GM18502 (cell line): ENCODE measurements around the gene CYTH4.

Experiments used
- ATAC-seq: cut with Tn5 transposase; IDR thresholded peaks from one replicate; pipeline ENCODE4 v1.9.1; 2021; ENCODE audit warnings: mild to moderate bottlenecking; ENCODE audit not compliant: unreplicated experiment, poor library complexity

CYTH4 gene

DNA sequence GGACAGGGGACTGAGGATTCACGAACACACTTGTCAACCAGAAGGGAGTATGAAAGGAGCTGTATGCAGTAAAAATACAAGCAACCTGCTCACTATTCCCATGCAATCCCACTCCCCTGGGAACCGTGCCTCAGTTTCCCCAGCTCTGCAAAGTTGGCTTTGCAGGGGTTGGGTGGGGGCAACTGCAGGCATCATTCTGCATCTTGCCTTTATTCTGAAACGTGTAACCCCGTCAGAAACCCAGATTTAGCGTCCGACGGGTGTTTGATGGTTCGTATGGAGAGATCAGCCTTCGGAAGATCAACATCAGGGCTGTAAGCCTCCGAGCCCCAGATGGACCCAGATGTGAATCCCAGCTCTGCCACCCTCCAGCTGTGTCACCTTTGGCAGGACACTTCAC, 3.6 kb downstream of the CYTH4 start:
- ATAC-seq: no peak

DNA sequence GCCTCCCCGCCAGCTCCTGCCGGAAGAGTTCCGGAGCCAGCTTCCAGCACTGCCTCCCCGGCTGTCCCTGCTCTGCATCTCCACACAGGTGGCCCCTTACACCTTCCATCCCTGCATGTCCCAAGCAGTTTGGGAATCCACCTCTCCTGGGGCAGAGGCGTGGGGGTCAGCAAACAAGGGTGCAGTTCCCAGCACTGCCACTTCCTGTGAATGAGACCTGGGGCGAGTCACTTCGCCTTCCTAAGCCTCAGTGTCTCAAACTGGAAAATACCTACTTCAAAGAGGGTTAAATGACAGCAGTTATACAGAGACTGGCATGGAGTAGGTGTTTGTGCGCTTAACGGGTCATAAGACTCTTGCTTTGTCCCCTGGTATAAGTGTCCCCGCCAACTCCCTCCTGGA, 5.2 kb downstream of the CYTH4 start:
- ATAC-seq: no peak

DNA sequence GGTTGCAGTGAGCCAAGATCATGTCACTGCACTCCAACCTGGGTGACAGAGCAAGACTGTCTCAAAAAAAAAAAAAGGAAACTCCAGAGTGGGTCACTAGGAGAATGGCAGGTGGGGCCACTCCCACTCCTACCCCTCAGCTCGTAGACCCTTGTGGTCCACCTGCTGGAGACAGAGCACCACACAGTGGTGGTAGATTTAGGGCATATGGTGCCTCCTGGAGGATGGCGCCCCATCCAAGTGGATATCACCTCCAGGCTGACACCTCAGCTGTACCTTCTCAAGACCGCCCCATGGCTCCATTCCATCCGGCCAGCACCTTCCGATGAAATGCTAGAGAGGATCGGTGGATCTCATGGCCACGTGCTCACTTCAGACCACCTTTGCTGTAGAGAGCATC, 6.2 kb downstream of the CYTH4 start:
- no peak for ATAC-seq

DNA sequence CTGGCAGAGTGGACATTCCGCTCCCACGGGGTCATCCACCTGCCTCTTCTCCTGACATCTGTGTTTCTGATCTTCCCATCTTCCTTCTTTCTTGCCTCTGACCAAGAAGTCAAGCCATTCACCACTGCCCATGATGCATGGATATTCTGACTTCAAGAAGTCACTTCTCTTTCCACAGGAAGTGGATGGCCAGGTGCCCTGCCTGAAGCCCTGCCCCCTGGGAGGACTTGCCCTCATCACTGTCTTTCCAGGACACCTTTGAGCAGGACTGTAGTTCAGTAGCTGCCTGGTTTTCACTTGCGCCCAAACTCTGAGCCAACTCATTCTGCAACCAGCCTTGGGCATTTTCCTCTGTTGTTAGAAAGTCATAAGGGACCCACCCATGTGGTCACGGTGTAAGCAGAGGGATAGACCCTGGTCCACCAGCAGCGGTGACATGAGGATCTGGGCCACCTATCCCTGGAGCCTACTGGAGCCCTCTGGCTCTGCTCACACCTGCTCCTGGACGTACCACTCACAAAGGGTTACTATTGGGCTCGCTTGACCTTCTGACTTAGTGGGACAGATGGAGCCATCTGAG, 6.9 kb downstream of the CYTH4 start:
- no peak for ATAC-seq

DNA sequence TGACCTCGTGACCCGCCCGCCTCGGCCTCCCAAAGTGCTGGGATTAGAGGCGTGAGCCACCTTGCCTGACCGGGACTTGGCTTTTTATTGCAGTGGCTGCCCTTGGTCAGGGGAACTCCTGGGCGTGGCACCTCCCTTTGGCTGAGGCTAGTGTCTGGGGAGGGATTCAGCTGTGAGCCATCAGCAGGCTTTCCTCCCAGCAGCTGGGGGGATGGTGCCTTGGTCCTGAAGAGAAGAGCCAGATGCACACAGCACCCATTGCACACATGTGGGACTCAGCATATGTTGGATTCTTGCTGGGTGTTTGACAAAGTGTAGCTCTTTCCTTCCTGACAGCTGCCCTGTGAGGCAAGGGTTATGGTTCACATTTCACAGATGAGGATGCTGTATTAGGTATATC, 8.4 kb downstream of the CYTH4 start:
- no peak for ATAC-seq

DNA sequence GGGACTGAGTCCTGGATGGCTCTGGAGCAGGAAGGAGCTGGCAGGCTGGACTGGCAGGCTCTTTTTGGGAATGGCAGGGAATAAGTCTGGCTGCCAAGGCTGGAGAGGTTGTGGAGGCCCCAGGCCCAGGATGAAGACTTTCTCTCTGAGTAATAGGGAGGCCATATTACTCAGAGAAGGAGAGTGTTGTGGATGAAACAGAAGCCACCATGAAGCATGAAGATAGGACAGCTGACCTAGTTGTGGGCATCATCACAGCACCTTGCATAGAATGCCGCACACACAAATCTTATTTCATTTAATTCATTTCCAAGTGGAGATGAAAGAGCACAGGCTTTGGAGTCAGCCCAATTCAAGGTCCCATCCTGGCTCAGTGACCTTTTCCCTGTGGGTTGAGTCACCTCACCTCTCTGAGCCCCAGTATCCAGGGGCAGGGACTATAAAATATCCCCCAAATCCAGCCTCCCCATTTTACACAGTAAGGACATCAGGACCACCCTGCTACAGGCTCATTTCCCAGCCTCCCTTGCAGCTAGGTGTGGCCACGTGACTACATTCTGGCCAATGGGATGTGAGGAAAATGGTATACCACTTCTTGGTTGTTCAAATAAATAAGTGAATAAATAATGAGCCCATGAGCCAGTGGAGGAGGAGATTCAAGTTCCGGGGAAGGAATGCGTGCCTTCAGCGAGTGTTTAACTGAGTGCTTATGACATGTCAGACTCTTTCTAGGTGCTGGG, 9.4 kb downstream of the CYTH4 start:
- no peak for ATAC-seq

DNA sequence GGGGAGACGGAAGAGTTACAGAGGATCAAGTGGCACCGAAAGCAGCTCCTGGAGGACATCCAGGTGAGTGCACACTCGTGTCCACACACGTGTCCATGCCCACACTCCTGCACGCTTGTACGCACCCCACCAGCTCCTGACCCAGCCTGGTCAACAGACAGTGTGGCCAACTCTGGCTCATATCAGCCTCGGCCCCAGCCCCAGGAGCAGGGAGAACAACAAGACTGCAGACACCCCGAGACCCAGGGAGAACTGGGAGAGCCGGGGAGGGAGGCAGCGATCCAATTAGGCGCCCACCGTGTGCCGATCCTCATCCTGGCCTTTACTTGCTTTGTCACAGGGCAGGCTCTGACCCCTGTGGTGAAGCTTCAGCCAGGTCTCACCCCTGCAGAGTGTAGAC, 10.3 kb downstream of the CYTH4 start:
- no peak for ATAC-seq

DNA sequence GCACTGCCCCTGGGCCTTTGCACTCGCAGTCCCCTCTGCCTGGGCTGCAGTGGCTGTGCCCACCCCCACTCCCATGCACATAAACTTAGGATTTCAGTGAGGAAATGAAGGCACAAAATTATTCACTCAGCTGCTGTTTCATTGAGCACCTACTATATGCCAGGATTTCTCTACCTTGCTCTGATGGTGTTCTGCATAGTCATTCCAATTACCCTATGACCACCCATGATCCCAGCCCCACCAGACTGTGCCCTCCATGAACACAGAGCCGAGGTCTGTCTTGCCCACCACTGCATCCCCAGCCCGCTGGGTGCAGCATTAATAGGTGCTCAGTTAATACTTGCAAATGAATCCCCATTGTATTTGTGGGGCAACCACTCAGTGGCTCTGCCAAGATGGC, 10.9 kb downstream of the CYTH4 start:
- ATAC-seq: no peak

DNA sequence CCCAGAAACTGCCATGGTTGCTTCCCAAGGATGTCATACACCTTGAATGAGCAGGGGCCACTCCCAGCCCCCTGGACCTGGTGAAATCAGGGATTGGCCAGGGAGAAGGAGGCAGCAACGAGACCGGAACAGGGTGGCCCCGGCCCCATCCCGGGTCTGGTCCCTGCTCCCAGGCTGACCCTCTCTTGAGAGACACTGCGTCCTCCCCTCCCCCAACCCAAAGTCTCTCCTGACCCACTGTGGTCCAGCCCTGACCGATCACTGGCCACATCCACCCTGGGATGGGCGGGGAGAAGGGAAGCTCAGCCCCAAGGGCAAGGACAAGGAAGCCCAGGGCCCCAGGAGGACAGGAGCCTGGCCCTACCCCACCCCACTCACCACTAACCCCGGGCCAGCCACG, 12.4 kb downstream of the CYTH4 start:
- no peak for ATAC-seq

DNA sequence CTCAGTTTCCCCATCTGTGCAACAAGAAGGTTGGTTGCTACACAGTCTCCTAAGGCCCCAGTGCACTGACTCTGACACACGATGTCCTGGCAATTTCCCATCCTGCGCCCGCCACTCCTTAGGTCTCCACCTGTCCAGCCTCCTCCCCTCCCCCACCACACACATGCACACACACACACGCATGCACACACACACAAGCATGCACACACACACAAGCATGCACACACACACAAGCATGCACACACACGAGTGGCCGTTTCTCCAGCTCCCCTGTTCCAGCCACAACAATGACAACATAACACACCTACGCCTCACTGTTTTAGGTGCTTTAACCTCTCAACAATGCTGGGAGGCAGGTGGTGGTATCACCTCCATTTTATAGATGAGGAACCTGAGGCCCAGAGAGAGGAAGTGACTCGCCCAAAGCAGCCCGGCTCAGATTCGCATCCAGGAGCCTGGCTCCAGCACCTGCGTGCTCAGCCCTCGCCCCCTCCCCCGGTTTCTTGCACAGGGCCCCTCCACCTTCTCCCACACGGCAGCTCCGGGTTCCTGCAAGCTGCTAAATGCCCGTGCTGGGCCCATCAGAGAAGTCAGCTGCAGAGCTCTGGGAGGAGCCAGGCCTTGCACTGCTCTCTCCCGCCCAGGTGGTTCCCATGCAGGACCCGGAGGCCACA, 13.0 kb downstream of the CYTH4 start:
- no peak for ATAC-seq

DNA sequence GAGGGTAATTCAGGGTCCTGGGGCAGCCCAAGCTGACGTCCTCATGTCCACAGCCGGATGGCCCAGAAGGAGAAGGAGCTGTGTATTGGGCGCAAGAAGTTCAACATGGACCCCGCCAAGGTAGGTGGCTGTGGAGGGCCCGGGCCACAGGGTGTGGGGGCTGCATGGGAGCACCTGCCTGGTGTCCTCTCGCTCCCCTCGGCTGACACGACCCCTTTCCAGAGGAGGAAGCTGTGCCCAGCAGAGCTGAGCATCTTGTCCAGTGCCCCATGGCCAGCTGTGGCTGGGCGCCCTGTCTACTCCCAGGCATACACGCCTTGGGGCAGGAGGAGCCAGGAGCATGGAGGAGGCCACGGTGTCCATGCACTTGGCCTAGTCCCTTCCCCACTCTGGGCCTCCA, 13.6 kb downstream of the CYTH4 start:
- no peak for ATAC-seq

DNA sequence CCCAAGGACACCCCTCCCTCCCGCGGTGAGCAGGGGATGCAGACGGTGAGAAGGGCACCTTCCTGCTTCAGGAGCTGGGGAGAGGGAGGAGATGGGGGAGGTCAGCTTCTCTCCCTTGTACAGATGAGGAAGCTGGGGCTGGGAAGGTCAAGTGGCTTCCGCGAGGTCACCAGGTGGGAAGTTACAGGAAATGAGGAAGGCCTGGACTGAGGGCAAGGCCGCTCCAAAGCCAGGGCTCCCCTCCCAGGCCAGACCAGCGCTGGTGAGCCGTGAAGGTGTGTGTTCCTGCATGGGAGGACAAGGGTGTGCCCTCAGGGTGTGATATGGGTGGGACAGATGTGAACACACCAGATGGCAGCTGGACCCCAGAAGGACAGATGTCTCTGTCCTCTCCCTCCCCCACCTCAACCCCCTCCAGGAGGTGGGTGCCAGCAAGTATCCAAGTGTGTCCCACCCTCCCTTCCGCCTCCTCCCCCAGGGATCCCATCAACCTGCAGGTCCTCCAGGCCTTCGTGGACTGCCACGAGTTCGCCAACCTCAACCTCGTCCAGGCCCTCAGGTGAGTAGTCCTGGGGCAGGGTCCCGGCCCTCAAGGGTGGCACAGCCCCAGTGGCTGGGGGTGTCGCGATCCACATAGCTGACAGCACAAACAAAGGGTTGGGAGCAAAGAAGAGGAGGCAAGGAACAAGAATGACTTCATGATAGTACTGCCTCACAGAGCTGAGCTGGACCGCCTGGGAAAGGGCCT, 16.6 kb downstream of the CYTH4 start:
- ATAC-seq: no peak

DNA sequence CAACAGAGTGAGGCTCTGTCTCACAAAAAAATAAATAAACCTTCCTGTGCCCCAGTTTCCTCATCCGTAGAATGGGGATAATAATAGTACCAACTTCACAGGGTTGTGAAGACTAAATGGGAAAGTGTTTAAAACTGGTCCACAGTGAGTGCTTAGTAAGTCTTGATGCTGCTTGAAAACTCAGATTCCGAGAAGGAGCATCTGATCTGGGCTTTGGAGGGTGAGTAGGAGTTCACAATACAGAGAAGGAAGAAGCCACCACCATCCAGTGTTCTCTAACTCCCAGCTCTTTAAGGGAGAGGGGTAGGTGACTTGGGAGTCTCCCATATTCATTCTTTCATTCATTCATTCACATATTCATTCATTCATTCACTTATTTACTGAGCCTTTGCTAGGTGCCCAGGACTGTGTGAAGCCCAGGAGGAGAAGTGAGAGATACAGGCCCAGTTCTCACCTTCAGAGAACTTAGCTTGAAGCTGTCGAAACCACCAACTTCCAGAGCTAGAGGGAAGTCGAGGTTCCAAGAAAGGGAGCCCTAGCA, 17.7 kb downstream of the CYTH4 start:
- no peak for ATAC-seq

DNA sequence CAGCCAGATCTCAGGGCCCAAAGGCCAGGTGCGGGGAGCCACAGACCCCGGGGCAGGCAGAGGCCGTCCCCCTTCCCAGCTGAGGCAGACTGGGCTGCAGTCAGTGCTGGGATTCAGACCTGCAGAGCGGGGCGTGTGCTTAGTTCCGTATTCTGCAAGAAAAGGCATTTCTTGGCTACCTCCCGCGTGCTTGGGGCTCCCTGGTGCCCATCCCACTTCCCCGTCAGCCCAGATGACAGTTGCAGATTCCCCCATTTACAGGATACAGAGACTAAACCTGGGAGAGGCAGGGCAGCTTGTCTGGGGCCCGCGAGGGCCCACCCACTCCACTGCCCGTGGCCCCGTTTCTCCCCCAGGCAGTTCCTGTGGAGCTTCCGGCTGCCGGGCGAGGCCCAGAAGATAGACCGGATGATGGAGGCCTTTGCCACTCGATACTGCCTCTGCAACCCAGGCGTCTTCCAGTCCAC, 18.3 kb downstream of the CYTH4 start:
- no peak for ATAC-seq

DNA sequence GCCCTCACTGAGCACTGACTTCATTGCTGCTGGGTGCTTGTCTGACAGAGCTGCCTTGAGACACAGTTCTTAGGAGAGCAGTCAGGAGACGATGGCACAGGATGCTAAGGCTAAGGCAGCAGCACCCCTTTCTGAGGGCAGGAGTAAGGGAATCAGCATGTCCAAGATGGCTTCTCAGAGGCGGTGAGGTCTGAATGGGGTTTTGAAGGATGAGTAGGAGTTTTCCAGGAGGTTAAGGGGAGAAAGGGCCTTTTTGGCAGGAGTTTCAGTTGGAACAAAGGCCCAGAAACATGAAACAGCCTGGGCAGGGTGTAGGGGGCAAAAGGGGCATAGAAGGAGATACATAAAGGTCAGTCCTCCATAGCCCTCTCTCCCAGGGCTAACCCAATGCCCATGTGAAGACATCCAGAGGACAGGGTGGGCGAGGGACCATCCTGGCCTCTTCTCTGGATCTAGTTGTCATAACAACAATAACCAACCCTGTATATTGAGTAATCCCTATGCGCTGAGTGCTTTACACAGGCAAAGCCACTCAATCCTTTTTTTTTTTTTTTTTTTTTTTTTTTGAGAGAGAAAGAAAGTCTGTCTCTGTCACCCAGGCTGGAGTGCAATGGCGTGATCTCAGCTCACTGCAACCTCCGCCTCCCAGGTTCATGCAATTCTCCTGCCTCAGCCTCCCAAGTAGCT, 19.0 kb downstream of the CYTH4 start:
- no peak for ATAC-seq

DNA sequence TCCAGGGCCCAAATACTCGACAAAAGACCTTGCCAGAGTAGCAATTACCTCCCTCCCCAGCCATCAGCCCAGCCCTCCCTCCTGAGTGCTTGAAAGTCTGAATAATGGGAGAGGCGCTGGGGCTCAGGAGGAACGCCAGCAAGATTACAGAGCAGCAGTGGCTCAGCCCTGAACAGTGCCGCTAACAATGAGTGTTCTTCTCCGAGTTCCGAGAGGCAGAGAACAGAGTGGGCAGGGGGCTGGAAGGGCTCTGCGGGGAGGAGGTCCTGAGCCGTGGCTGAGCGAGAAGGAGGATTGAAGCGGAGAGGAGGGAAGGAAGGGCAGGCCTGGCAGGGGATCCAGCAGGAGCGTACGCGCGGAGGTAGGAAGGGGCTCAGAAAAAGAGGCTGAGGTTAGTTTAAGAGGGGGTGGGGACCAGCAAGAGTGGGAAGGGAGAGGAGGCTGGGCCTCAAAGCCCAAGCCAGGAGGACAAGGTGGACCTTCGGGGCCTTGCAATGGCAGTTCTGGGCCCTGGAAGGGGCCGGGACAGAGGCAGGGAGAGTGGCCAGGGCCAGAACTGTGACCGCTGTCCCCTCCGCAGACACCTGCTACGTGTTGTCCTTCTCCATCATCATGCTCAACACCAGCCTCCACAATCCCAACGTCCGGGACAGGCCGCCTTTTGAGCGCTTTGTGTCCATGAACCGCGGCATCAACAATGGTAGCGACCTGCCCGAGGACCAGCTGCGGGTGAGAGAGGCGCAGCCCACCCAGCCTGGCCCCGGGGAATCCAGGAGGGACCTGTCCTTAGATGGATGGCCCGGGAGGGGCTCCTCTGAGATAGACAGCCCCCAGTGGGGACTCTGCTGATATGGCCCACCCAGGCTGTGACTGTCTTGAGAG, 20.6 kb downstream of the CYTH4 start:
- ATAC-seq: no peak

DNA sequence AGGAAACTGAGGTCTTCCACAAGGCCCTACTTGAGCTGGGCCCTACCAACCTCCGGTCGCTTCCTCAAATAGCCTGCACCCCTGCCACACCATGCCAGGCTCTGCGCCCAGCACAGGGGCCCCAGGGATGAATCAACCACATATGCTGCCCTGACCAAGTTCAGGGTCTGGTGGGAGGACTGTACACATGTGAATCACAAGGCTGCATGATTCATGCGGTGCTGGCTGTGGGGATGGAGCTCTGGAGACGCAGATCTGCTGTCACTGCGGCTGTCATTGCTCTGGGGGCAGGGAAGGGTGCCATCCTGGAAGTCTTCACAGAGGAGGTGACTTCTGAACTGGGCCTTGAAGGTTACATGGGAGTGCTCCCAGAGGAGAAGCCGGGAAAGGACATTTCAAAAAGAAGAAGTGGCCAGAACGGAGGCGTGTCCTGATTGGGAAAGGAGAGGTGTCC, 21.5 kb downstream of the CYTH4 start:
- no peak for ATAC-seq

DNA sequence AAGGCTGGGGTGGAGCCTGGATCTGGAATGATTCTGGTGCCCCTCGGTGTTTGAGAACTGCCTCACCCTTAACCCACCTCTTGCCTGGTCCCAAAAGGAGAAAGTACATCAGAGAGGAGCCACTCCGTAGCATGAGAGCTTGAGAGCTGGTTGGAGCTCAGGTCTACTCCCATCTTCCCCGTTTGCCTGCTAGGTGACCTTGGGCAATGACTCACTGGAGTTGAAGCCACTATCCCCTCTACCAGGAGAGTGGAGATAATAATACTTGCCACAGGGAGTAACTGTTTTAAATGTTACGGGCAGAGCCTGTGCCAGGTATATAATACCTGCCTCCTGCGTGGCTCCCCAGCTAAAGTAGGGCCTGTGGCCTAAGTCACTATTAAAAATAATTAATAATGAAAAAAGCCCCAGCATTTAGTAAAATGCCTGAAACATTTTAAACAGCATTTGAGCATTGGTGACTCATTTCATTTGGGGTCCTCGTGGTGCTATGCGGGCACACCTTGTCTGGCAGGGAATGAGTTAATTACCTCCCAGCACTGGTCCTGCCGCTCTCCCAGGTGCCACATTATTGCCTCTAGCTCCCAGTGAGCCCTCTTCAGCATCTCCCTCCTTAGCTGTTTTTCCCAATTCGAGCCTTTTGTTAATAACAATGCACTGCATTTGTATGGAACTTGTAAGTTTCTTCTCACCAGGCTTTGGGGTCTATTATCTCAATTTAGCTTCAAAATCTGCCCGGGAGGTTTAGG, 22.5 kb downstream of the CYTH4 start:
- ATAC-seq: no peak
